ENCODE measurements around the gene SPRYD3.

- TF ChIP-seq TAF1 (IDR thresholded peaks at IDR 0.05; ENCODE audit: borderline replicate concordance, insufficient read depth, low read length), result no peak
- TF ChIP-seq REST (IDR thresholded peaks at IDR 0.05; ENCODE audit: insufficient read depth in 1 of 2, low read depth in 2 of 2, low read length in 2 of 2), result no peak
These were observed 32.5 kb downstream of the SPRYD3 start for GRCh38 chr12:53046655-53047220.
